Dedifferentiated amniotic fluid mesenchymal stem cell (primary cell): ENCODE data around the gene JAKMIP1.
A peak's percentile ranks its signal among the peaks of the same experiment; 100 is the strongest.

Experiments
- DNase-seq: peaks from one replicate; pipeline ENCODE4 v3.0.0-alpha.2; 2016; ENCODE audit errors: extremely low spot score

Gene JAKMIP1

GRCh38 chr4:6201580-6202091 lies 1.3 kb upstream of the JAKMIP1 start:
- no peak for DNase-seq

GRCh38 chr4:6200922-6201362 lies 593 bp upstream of the JAKMIP1 start:
- DNase-seq = no peak

GRCh38 chr4:6199422-6199921 lies 877 bp downstream of the JAKMIP1 start:
- DNase-seq = no peak

DNA sequence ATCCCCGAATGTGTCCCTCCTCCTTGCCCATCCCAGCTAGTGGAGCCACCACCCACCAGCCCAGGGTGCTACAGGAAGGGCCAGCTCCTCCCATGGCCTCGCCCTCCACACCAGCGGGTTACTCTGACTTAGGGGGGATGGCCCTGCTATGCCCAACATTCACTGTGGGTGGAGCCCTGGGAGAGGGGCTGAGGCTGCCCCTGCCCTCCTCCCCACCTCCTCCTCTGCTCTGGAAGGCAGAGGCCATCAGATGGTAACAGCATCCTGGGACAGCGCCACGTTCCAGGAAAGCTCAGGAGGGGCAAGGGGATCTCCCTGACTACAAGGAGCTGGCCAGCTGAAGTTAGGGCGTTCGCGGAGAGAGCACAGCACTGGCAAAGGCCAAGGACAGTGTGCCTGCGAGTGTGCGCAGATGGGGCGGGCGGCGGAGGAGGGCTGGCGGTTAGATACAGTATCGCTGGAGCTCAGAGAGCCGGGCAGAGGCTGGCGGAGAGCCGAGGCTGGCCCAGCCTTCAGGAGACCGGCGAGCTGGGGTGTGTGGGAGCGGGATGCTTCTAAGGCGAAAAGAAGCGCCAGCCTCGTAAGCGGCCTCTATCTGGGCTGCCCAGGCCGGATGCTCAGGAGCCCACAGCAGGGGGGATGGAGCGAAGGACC lies 1.5 kb downstream of the JAKMIP1 start:
- DNase-seq = no peak

- DNase-seq = no peak
Measured at GRCh38 chr4:6198278-6198677, 2.1 kb downstream of the JAKMIP1 start.

GRCh38 chr4:6197433-6198174 lies 2.7 kb downstream of the JAKMIP1 start:
- DNase-seq = no peak

DNA sequence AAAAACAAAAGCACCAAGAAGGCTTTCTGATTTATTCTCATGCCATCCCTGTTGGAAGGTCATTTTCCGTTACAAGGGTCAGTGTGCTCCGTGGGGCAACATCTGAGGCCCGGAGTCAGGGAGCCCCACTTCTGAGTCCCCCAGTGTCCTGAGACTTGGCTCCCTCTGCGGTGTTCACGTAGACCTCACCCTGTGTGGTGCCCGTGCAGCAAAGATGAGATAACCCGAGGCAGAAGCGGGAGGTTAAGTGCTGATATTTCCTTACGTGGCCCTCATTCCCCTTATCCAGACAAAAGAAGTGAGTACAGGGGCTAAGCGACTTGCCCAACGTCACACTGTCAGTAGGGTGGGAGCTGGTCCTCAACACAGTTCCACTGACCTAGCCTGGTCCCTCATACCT lies 3.5 kb downstream of the JAKMIP1 start:
- DNase-seq = no peak

DNA sequence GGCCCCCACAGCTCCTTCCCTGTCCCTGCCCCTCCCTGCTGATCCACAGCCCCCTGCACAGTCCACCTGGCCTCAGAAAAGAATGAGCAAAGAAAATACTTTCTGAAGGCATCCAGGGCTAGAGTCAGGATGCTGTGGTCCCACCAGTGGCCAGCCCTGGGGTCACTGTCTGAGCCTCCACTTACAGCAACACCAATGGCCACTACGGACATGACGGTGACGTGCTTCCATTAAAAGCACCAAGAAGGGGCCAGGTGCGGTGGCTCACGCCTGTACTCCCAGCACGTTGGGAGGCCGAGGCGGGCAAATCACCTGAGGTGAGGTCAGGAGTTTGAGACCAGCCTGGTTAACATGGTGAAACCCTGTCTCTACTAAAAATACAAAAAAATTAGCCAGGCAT lies 4.0 kb downstream of the JAKMIP1 start:
- no peak for DNase-seq

GRCh38 chr4:6195602-6196319 lies 4.6 kb downstream of the JAKMIP1 start:
- no peak for DNase-seq

GRCh38 chr4:6194458-6195195 lies 5.7 kb downstream of the JAKMIP1 start:
- no peak for DNase-seq

GRCh38 chr4:6193399-6193798 lies 7.0 kb downstream of the JAKMIP1 start:
- DNase-seq = no peak

DNA sequence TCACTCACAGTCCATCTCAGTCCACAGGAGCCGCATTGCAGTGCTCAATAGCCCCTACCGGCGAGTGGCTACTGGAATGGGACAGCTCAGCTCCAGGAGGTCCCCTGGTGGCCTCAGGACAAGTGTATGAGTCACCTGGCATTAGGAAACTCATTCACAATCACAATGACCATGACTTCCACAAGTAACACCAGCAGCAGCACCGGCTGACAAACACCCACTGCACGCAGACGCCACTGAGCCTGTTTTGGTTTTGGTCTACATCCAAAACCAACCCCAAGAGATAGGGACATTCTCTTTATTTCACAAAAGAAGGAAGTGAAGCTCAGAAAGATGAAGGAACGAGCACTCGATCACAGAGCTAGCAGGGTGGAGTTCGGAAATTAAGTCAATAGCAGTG lies 8.1 kb downstream of the JAKMIP1 start:
- DNase-seq = no peak

DNA sequence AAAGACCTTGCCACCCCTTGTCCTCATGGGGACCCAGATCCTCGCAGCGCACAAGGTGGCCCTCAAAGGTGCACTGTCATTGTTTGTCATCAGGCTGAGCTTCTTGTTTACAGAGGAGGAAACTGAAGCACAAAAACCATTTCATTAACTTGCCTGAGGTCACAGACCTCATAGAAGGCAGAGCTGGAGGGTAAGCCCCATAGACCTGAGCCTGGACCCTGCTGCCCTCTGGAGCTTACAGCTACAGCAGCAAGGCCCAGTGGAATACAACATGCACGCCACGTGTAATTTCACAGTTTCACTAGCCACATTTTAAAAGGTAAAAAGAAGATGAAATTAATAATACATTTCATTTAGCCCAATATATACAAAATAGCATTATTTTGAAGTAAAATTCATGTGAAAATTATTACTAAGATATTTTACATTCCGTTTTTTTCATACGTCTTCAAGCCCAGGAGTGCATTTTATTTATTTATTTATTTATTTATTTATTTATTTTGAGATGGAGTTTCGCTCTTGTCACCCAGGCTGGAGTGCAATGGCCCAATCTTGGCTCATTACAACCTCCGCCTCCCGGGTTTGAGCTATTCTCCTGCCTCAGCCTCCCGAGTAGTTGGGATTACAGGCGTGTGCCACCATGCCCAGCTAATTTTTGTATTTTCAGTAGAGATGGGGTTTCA lies 8.8 kb downstream of the JAKMIP1 start:
- DNase-seq = no peak

DNA sequence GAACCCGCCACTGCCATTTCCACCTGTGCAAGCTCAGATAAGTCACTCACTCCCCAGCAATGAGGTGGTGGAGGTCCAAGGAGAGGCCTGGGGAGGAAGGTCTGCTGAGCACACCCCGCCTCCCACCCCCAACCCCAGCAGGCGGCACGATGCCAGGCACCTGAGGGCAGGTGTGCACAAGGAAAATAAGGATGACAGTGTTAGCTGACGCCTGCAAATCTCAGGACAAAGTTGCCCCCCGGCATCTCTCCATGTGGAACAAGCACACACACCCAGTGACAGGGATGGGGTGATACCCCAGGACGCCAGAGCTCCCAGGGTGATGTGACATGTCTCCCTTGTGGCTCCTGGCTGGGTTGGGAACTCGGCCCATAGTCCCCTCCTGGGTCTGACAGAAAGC lies 9.9 kb downstream of the JAKMIP1 start:
- DNase-seq = no peak

DNA sequence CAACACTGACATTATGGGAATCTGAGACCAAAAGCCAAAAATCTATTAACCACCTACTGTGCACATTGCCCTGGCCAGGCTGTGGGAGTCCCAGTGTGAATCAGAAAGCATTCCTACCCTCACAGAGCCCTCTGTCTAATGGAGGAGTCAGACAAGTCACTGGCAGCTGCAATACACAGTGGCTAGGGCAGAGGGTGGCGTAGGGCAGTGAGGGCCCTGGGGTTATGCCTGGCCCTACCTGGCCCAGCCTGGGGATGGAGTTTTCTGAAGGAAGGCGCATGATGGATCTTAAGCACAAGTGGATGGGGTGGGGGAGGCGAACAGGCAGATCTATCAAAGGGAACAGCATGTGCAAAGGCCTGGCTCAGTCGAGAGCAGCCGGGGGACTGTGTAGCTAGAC lies 10.8 kb downstream of the JAKMIP1 start:
- no peak for DNase-seq

GRCh38 chr4:6188687-6189305 lies 11.6 kb downstream of the JAKMIP1 start:
- peak; percentile 19 for DNase-seq

DNA sequence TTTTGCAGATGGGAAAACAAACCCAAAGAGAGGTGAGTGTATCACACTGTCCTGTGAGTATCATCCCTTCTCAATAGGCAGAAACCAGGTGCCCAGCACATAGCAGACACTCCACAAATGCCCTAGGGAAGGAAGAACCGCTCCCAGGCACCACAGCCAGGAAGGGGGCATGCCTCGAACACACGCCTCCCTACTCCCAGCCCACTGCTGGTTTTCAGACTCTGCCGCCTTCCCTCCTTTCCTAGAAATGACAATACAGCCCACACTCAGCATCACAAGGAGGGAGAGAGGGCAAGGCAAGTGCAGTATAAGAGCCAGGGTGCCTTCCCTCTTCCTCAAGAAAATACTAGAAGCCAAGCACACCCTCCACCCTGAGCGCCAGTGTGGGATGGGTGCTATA lies 16.2 kb downstream of the JAKMIP1 start:
- no peak for DNase-seq

DNA sequence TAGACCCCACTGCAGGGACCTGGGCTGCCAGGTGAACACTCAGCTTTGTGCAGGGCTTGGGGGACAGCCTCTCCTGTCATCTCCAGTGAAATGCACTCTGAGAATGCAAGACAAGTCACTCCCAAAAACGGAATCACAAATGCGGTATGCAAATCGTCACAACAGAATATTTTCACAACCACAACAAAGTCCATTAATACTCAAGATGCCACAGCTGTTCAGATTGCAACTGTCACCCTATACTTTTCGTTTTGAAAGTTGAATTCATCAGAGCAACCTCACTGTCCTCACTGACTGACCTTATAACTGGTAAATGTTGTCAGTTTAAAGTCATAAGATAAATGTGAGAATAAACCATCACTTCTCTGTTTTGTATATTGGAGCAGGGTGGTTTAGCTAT lies 16.6 kb downstream of the JAKMIP1 start:
- DNase-seq = no peak

DNA sequence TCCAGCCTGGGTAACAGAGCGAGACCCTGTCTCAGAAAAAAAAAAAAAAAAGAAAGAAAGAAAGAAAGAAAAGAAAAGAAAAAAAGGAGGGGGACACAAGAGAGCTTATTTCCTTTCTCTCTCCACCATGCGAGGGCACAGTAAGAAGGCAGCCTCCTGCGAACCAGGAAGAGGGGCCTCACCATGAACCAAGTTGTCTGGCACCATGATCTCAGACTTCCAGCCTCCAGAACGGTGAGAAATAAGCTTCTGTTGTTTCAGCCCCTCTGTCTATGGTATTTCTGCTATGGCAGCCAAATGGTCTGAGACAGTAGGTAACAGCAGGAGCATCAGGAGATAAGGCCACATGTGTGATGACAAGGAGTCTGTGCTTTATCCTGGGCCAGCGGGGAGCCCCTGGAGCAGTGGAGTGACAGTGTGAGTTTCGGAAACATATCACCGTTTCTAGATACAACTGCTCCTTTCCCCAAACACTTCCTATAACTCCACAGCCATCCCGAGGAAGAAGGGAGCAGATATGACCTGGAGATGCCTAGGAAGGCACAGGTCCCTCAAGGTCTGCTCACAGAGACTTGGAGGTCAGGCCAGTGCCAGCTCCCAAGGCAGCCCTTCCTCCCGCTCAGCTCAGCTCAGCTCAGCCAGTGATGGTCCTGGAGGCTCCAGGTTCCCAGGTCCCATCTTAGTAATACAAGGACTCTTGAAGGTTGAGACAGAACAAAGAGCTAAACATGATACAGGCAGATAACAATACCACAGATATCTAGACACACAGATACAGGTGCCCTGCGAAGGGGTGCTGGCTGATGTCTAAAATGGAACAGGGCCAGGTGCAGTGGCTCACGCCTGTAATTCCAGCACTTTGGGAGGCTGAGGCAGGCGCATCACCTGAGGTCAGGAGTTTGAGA lies 17.7 kb downstream of the JAKMIP1 start:
- DNase-seq = no peak
